CD4-positive, alpha-beta T cell (primary cell): ENCODE data around the gene RASIP1. TPM values are rescaled to one million over a fixed set of nuclear protein-coding genes. Genes with fewer than 3 reads are reported as not detected.

Source experiments
- ATAC-seq: fragments of 200-7000 bp; cut with Tn5 transposase; one replicate; pipeline ENCODE4 v1.10.0; 2022; ENCODE audit warnings: mild to moderate bottlenecking; ENCODE audit not compliant: poor library complexity
- CTCF ChIA-PET: fragments of 350-600 bp; sonication (Branson Sonifier 250); formaldehyde crosslinking; loops from one replicate; lab custom pipeline; 2021; ENCODE audit warnings: antibody characterized with exemption, inconsistent platforms; lab: Charles Lee
- POLR2A ChIA-PET: fragments of 350-600 bp; sonication (Branson Sonifier 250); formaldehyde crosslinking; loops from one replicate; lab custom pipeline; 2021; ENCODE audit warnings: antibody characterized with exemption, inconsistent platforms; lab: Charles Lee
- DNase-seq, 14 experiments: peaks; one replicate each; pipeline ENCODE4 v3.0.0-alpha.2; 2013 to 2020; ENCODE audit warnings: mixed read lengths in 2 of 14
- H3K27ac ChIP-seq, 2 donors: one replicate each; pipeline versions ENCODE4 v1.5.1 to v1.7.0; 2013; ENCODE audit warnings: low read length in 2 of 2, low read depth in 1 of 2, mild to moderate bottlenecking in 1 of 2
- H3K27me3 ChIP-seq, 2 experiments: 1 replicate in 1 of 2; 2 replicates in 1 of 2; pipeline versions ENCODE4 v1.6.1 to v1.7.0; 2013; ENCODE audit warnings: low read length in 2 of 2, control low read depth in 1 of 2, mild to moderate bottlenecking in 1 of 2, moderate library complexity in 1 of 2; ENCODE audit not compliant: insufficient read depth in 2 of 2, control insufficient read depth in 1 of 2
- H3K36me3 ChIP-seq: one replicate; pipeline ENCODE4 v1.6.1; 2013; ENCODE audit warnings: low read length, control low read depth; ENCODE audit not compliant: insufficient read depth
- H3K4me1 ChIP-seq: one replicate; pipeline ENCODE4 v1.6.1; 2013; ENCODE audit warnings: low read length, control low read depth; ENCODE audit not compliant: insufficient read depth
- H3K4me3 ChIP-seq: one replicate; pipeline ENCODE4 v1.5.1; 2013; ENCODE audit warnings: mild to moderate bottlenecking, low read length, moderate library complexity
- H3K9me3 ChIP-seq, 2 experiments: 1 replicate in 1 of 2; 2 replicates in 1 of 2; pipeline versions ENCODE4 v1.6.1 to v1.7.0; 2013; ENCODE audit warnings: low read length in 2 of 2, mild to moderate bottlenecking in 2 of 2, control low read depth in 1 of 2, moderate library complexity in 1 of 2; ENCODE audit not compliant: control insufficient read depth in 1 of 2, insufficient read depth in 1 of 2
- H3K27ac Mint-ChIP-seq: one replicate; pipeline ENCODE4 v1.8.0; 2020; ENCODE audit warnings: mixed read lengths
- H3K27me3 Mint-ChIP-seq: one replicate; pipeline ENCODE4 v1.8.0; 2021; ENCODE audit warnings: mixed read lengths
- H3K36me3 Mint-ChIP-seq: one replicate; pipeline ENCODE4 v1.8.0; 2021; ENCODE audit warnings: low read depth, mixed read lengths
- H3K4me1 Mint-ChIP-seq: one replicate; pipeline ENCODE4 v1.8.0; 2021; ENCODE audit warnings: low read depth, mixed read lengths
- H3K4me3 Mint-ChIP-seq: one replicate; pipeline ENCODE4 v1.8.0; 2020; ENCODE audit warnings: mild to moderate bottlenecking, mixed read lengths
- H3K9me3 Mint-ChIP-seq: one replicate; pipeline ENCODE4 v1.8.0; 2020; ENCODE audit warnings: mixed read lengths
- CTCF ChIP-seq: fragments of 200-600 bp; IDR thresholded peaks from one replicate; pipeline ENCODE4 v1.8.0; 2022; ENCODE audit warnings: antibody characterized with exemption, mild to moderate bottlenecking
- intact Hi-C, 2 experiments: fragments of 100-400 bp; cut with DNase I in 1 of 2; cut with micrococcal nuclease in 1 of 2; formaldehyde crosslinking; loops; one replicate each; pipeline versions ENCODE4 v1.15.1 to v1.9.0; 2023 to 2025; cut with DNase I, micrococcal nuclease
- total RNA-seq, 174 experiments: library from RNA in 2 of 174; stranded (reverse) in 2 of 174; gene quantifications; one replicate each; pipeline ENCODE4 v1.2.3 and lab custom pipeline; 2021 to 2026

Gene RASIP1
- total RNA-seq, 2 experiments from 2014 or later, result 0.55 to 0.56 TPM

- Histone ChIP-seq H3K36me3 (no peaks in the 10 kb centered on the region), H3K27me3 (no peaks in the 10 kb centered on the region), H3K4me3 (no peak overlapping the region), H3K4me1 (peaks cover 9% of the 10 kb centered on the region), H3K27ac (no peak overlapping the region), H3K9me3 (no peaks in the 10 kb centered on the region)
- Mint-ChIP-seq H3K4me1 (peaks cover 7% of the 10 kb centered on the region), H3K9me3 (no peaks in the 10 kb centered on the region), H3K27ac (no peak overlapping the region), H3K27me3 (no peaks in the 10 kb centered on the region), H3K4me3 (no peak overlapping the region), H3K36me3 (no peaks in the 10 kb centered on the region)
- no peak for TF ChIP-seq CTCF
- POLR2A ChIA-PET, result no interaction called here
- ATAC-seq (no peak), DNase-seq (no peak)
- intact Hi-C loops, result no loop called here
- CTCF ChIA-PET, result no interaction called here
Measured at GRCh38 chr19:48671446-48671995, 68.9 kb downstream of the RASIP1 start.

GRCh38 chr19:48670699-48671445 is 69.5 kb downstream of the RASIP1 start:
- POLR2A ChIA-PET, result no interaction called here

More at GRCh38 chr19:48670699-48671445, 69.5 kb downstream of the RASIP1 start:
- no peaks in the 10 kb centered on the region for H3K27me3 ChIP-seq
- H3K4me3 Mint-ChIP-seq, result no peak overlapping the region
- no peak for ATAC-seq
- H3K9me3 Mint-ChIP-seq, result no peaks in the 10 kb centered on the region
- no peaks in the 10 kb centered on the region for H3K36me3 ChIP-seq
- DNase-seq, result no peak
- CTCF ChIA-PET, result no interaction called here
- no peak overlapping the region for H3K27ac Mint-ChIP-seq
- intact Hi-C loops, result no loop called here
- no peak for TF ChIP-seq CTCF
- no peak overlapping the region for H3K4me3 ChIP-seq
- H3K4me1 Mint-ChIP-seq, result peaks cover 7% of the 10 kb centered on the region
- H3K4me1 ChIP-seq, result peaks cover 9% of the 10 kb centered on the region
- no peaks in the 10 kb centered on the region for H3K9me3 ChIP-seq
- no peaks in the 10 kb centered on the region for H3K36me3 Mint-ChIP-seq
- no peaks in the 10 kb centered on the region for H3K27me3 Mint-ChIP-seq
- H3K27ac ChIP-seq, result no peak overlapping the region

Other genes starting within 250 kb of the RASIP1 start
- 10 to 100 TPM; 15.6 to 18.9 TPM for gene LMTK3, start 228.8 kb downstream of the RASIP1 start, total RNA-seq
- not detected for gene SULT2B1, start 188.4 kb downstream of the RASIP1 start, total RNA-seq
- not detected for gene SPACA4, start 133.9 kb downstream of the RASIP1 start, total RNA-seq
- 1 to 10 TPM; 1.6 to 2.6 TPM for gene FAM83E, start 125.5 kb downstream of the RASIP1 start, total RNA-seq
- gene RPL18, start 121.4 kb downstream of the RASIP1 start, total RNA-seq, result 1,000 to 10,000 TPM; 2,820 to 2,913 TPM
- 10 to 100 TPM; 14.1 to 15.3 TPM for gene SPHK2, start 121.1 kb downstream of the RASIP1 start, total RNA-seq
- 10 to 100 TPM; 48.3 to 55.6 TPM for gene DBP, start 103.2 kb downstream of the RASIP1 start, total RNA-seq
- 10 to 100 TPM; 11.0 to 12.4 TPM for gene CA11, start 94.4 kb downstream of the RASIP1 start, total RNA-seq
- 1 to 10 TPM; 2.7 to 3.0 TPM for gene NTN5, start 67.6 kb downstream of the RASIP1 start, total RNA-seq
- not detected for gene FUT2, start 44.6 kb downstream of the RASIP1 start, total RNA-seq
- gene MAMSTR, start 20.9 kb downstream of the RASIP1 start, total RNA-seq, result under 1 TPM; 0.47 to 0.50 TPM
- not detected for gene IZUMO1, start 6.3 kb upstream of the RASIP1 start, total RNA-seq
- gene FUT1, start 12.0 kb upstream of the RASIP1 start, total RNA-seq, result not detected
- gene FGF21, start 14.9 kb upstream of the RASIP1 start, total RNA-seq, result not detected
- gene BCAT2, start 70.4 kb upstream of the RASIP1 start, total RNA-seq, result 10 to 100 TPM; 10.5 to 11.0 TPM
- 1 to 10 TPM in 1 of 2 experiments, under 1 TPM in 1; 0.93 to 1.3 TPM for gene HSD17B14, start 95.9 kb upstream of the RASIP1 start, total RNA-seq
- gene PLEKHA4, start 128.0 kb upstream of the RASIP1 start, total RNA-seq, result 1 to 10 TPM; 1.4 to 2.7 TPM
- 100 to 1,000 TPM; 569 to 584 TPM for gene PPP1R15A, start 131.8 kb upstream of the RASIP1 start, total RNA-seq
- gene TULP2, start 158.1 kb upstream of the RASIP1 start, total RNA-seq, result not detected
- gene NUCB1, start 159.7 kb upstream of the RASIP1 start, total RNA-seq, result 10 to 100 TPM; 73.7 to 77.0 TPM
- gene DHDH, start 193.1 kb upstream of the RASIP1 start, total RNA-seq, result 1 to 10 TPM; 1.1 to 1.8 TPM
- 10 to 100 TPM; 52.9 to 60.4 TPM for gene BAX, start 214.3 kb upstream of the RASIP1 start, total RNA-seq
- 100 to 1,000 TPM; 616 to 627 TPM for gene FTL, start 224.7 kb upstream of the RASIP1 start, total RNA-seq